SK-N-SH treated with all-trans-retinoic acid at 6 μM for 48 hours (cell line): ENCODE data around the gene TAS2R1.

ENCODE experiments used
- ATAC-seq: fragments of 200-7000 bp; cut with Tn5 transposase; 3 replicates; pipeline ENCODE4 v1.9.1; 2020; ENCODE audit warnings: mild to moderate bottlenecking, moderate library complexity
- ARNTL ChIP-seq: fragments of 450-650 bp; formaldehyde crosslinking; IDR thresholded peaks from 2 replicates; pipeline ENCODE4 v1.5.0; 2020; ENCODE audit warnings: low read depth, mild to moderate bottlenecking, moderate library complexity, borderline replicate concordance
- BACH2 ChIP-seq: fragments of 250-450 bp; sonication (Bioruptor Pico); IDR thresholded peaks from 2 replicates; pipeline ENCODE4 v1.9.0; 2021; ENCODE audit warnings: mild to moderate bottlenecking, borderline replicate concordance
- CREB5 ChIP-seq: fragments of 250-450 bp; sonication (Bioruptor Pico); IDR thresholded peaks from 2 replicates; pipeline ENCODE4 v1.5.1; 2020; ENCODE audit warnings: low read depth, mild to moderate bottlenecking, moderate library complexity
- CSRNP3 ChIP-seq: fragments of 250-450 bp; sonication (Bioruptor Pico); IDR thresholded peaks from 2 replicates; pipeline ENCODE4 v1.5.1; 2021; ENCODE audit warnings: mild to moderate bottlenecking, moderate library complexity
- GLIS3 ChIP-seq: fragments of 250-450 bp; sonication (Bioruptor Pico); IDR thresholded peaks from 2 replicates; pipeline ENCODE4 v1.5.0; 2020; ENCODE audit warnings: mild to moderate bottlenecking, moderate library complexity
- ISL1 ChIP-seq: fragments of 250-450 bp; sonication (Bioruptor Pico); IDR thresholded peaks from 2 replicates; pipeline ENCODE4 v2.1.2; 2022; ENCODE audit warnings: mild to moderate bottlenecking, moderate library complexity
- POU6F1 ChIP-seq: fragments of 250-450 bp; sonication (Bioruptor Pico); IDR thresholded peaks from 2 replicates; pipeline ENCODE4 v1.8.0; 2021; ENCODE audit warnings: low read depth, mild to moderate bottlenecking, moderate library complexity, borderline replicate concordance
- PPARA ChIP-seq: fragments of 250-450 bp; sonication (Bioruptor Pico); IDR thresholded peaks from 2 replicates; pipeline ENCODE4 v1.5.0; 2020; ENCODE audit warnings: mild to moderate bottlenecking, borderline replicate concordance
- RARB ChIP-seq: fragments of 250-450 bp; sonication (Bioruptor Pico); IDR thresholded peaks from 2 replicates; pipeline ENCODE4 v1.8.0; 2021; ENCODE audit warnings: mild to moderate bottlenecking, moderate library complexity
- SNAI2 ChIP-seq: fragments of 250-450 bp; sonication (Bioruptor Pico); IDR thresholded peaks from 2 replicates; pipeline ENCODE4 v1.5.0; 2020; ENCODE audit warnings: mild to moderate bottlenecking, moderate library complexity
- TCF4 ChIP-seq: fragments of 250-450 bp; sonication (Bioruptor Pico); IDR thresholded peaks from 2 replicates; pipeline ENCODE4 v1.8.0; 2021; ENCODE audit warnings: mild to moderate bottlenecking, moderate library complexity, borderline replicate concordance
- TOX ChIP-seq: fragments of 250-450 bp; sonication (Bioruptor Pico); IDR thresholded peaks from 2 replicates; pipeline ENCODE4 v1.8.0; 2021; ENCODE audit warnings: mild to moderate bottlenecking, moderate library complexity, borderline replicate concordance
- ZC3H10 ChIP-seq: fragments of 250-450 bp; sonication (Bioruptor Pico); IDR thresholded peaks from 2 replicates; pipeline ENCODE4 v1.5.1; 2021; ENCODE audit warnings: mild to moderate bottlenecking, moderate library complexity
- ZFP3 ChIP-seq: fragments of 250-450 bp; sonication (Bioruptor Pico); IDR thresholded peaks from 2 replicates; pipeline ENCODE4 v1.5.0; 2020; ENCODE audit warnings: mild to moderate bottlenecking, moderate library complexity
- ZFP30 ChIP-seq: fragments of 450-650 bp; formaldehyde crosslinking; IDR thresholded peaks from 2 replicates; pipeline ENCODE4 v1.5.0; 2022; ENCODE audit warnings: mild to moderate bottlenecking, moderate library complexity
- ZNF565 ChIP-seq: fragments of 450-650 bp; formaldehyde crosslinking; conservative IDR thresholded peaks from 2 replicates; pipeline ENCODE4 v1.5.0; 2020; ENCODE audit warnings: low read depth, mild to moderate bottlenecking, moderate library complexity
- ZNF70 ChIP-seq: fragments of 450-650 bp; formaldehyde crosslinking; IDR thresholded peaks from 2 replicates; pipeline ENCODE4 v1.5.0; 2020; ENCODE audit warnings: mild to moderate bottlenecking, moderate library complexity
- ZNF8 ChIP-seq: fragments of 450-650 bp; formaldehyde crosslinking; IDR thresholded peaks from 2 replicates; pipeline ENCODE4 v1.5.0; 2020; ENCODE audit warnings: mild to moderate bottlenecking, moderate library complexity
- TF ChIP-seq, protein P1 (sequence below): fragments of 250-450 bp; sonication (Bioruptor Pico); IDR thresholded peaks from 2 replicates; pipeline ENCODE4 v1.8.0; 2020; ENCODE audit warnings: mild to moderate bottlenecking, moderate library complexity, borderline replicate concordance

TAS2R1 gene

DNA sequence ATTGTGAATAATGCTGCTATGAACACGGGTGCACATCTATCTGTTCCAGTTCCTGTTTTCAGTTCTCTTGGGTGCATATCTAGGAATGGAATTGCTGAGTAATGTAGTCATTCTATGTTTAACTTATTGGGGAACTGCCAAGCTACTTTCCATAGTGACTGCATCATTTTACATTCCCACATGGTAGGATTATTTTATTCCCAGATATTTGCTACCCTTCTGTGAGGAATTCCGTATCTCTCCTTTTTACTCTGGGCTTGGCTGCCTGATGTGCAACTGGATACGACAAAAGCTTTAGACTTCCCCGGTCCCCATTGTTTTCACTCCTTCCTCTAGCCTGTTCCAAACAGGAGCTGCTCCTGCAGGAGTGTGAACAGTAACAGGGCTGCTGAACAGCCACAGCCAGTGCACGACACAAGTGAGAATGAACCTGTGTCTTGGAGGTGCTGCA is 7.2 kb downstream of the TAS2R1 start (continued):
- TF ChIP-seq, protein P1, sequence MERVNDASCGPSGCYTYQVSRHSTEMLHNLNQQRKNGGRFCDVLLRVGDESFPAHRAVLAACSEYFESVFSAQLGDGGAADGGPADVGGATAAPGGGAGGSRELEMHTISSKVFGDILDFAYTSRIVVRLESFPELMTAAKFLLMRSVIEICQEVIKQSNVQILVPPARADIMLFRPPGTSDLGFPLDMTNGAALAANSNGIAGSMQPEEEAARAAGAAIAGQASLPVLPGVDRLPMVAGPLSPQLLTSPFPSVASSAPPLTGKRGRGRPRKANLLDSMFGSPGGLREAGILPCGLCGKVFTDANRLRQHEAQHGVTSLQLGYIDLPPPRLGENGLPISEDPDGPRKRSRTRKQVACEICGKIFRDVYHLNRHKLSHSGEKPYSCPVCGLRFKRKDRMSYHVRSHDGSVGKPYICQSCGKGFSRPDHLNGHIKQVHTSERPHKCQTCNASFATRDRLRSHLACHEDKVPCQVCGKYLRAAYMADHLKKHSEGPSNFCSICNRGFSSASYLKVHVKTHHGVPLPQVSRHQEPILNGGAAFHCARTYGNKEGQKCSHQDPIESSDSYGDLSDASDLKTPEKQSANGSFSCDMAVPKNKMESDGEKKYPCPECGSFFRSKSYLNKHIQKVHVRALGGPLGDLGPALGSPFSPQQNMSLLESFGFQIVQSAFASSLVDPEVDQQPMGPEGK (CRISPR knock-in tag): no peak; the same call in 1 of the 2 replicates
- TF ChIP-seq POU6F1 (CRISPR knock-in tag) (no peak), ZFP3 (CRISPR knock-in tag) (no peak)

- ATAC-seq: no peak; the same call in 2 of the 3 replicates
- TF ChIP-seq CREB5 (0 out of 2 replicates have a peak, but pooled peaks have one; percentile 26), ZFP3 (CRISPR knock-in tag) (0 out of 2 replicates have a peak, but pooled peaks have one; percentile 58), ISL1 (CRISPR knock-in tag) (peak; percentile 88), ZNF565 (CRISPR knock-in tag) (no peak), TCF4 (CRISPR knock-in tag) (peak; percentile 25; the same call in 1 of the 2 replicates), BACH2 (CRISPR knock-in tag) (no peak), SNAI2 (CRISPR knock-in tag) (0 out of 2 replicates have a peak, but pooled peaks have one; percentile 49)
Observed at GRCh38 chr5:9621379-9621903, 8.7 kb downstream of the TAS2R1 start.

GRCh38 chr5:9619331-9620092 is 10.6 kb downstream of the TAS2R1 start:
- no peak for TF ChIP-seq ZNF70 (CRISPR knock-in tag)
- no peak for TF ChIP-seq ZFP30 (CRISPR knock-in tag)
- no peak for TF ChIP-seq CREB5
- no peak for TF ChIP-seq ISL1 (CRISPR knock-in tag)
- TF ChIP-seq TOX (CRISPR knock-in tag): no peak
- TF ChIP-seq, protein P1 (CRISPR knock-in tag): no peak
- TF ChIP-seq ZNF8 (CRISPR knock-in tag): no peak
- TF ChIP-seq PPARA (CRISPR knock-in tag): no peak
- no peak for TF ChIP-seq RARB (CRISPR knock-in tag)
- TF ChIP-seq ARNTL (CRISPR knock-in tag): no peak
- no peak for TF ChIP-seq ZC3H10 (CRISPR knock-in tag)
- no peak for ATAC-seq

- no peak for ATAC-seq
- no peak for TF ChIP-seq ARNTL (CRISPR knock-in tag)
- TF ChIP-seq CSRNP3 (CRISPR knock-in tag): no peak
- TF ChIP-seq ZC3H10 (CRISPR knock-in tag): no peak
- TF ChIP-seq, protein P1 (CRISPR knock-in tag): no peak
- TF ChIP-seq ZNF70 (CRISPR knock-in tag): no peak
- TF ChIP-seq ISL1 (CRISPR knock-in tag): no peak
- TF ChIP-seq SNAI2 (CRISPR knock-in tag): no peak
- TF ChIP-seq ZNF565 (CRISPR knock-in tag): no peak
- TF ChIP-seq CREB5: no peak
- no peak for TF ChIP-seq GLIS3 (CRISPR knock-in tag)
Observed at GRCh38 chr5:9617739-9618504, 12.2 kb downstream of the TAS2R1 start.
